GM19240 (cell line): ENCODE results near the gene CFAP74.
"Not testable (repeated sequence)": the region's sequence is repeated elsewhere in the genome, so short reads cannot be mapped to it uniquely, and the experiment has no call there.

Experiments
- DNase-seq: peaks from one replicate; pipeline ENCODE4 v3.0.0; 2011; ENCODE audit warnings: low spot score; ENCODE audit not compliant: insufficient read length

Gene CFAP74

GRCh38 chr1:1954831-1955441, 48.6 kb downstream of the CFAP74 start:
- no peak for DNase-seq

- no peak for DNase-seq
Measured at GRCh38 chr1:1954015-1954414, 49.6 kb downstream of the CFAP74 start.

GRCh38 chr1:1950940-1951339, 52.6 kb downstream of the CFAP74 start:
- DNase-seq = no peak

- DNase-seq = no peak
Measured at GRCh38 chr1:1948783-1949182, 54.8 kb downstream of the CFAP74 start.

GRCh38 chr1:1947493-1947892, 56.1 kb downstream of the CFAP74 start:
- DNase-seq = no peak

- DNase-seq = no peak
Measured at GRCh38 chr1:1946540-1946939, 57.0 kb downstream of the CFAP74 start.

- no peak for DNase-seq
Measured at GRCh38 chr1:1945782-1946393, 57.7 kb downstream of the CFAP74 start.

GRCh38 chr1:1943834-1944570, 59.6 kb downstream of the CFAP74 start:
- DNase-seq = no peak

DNA sequence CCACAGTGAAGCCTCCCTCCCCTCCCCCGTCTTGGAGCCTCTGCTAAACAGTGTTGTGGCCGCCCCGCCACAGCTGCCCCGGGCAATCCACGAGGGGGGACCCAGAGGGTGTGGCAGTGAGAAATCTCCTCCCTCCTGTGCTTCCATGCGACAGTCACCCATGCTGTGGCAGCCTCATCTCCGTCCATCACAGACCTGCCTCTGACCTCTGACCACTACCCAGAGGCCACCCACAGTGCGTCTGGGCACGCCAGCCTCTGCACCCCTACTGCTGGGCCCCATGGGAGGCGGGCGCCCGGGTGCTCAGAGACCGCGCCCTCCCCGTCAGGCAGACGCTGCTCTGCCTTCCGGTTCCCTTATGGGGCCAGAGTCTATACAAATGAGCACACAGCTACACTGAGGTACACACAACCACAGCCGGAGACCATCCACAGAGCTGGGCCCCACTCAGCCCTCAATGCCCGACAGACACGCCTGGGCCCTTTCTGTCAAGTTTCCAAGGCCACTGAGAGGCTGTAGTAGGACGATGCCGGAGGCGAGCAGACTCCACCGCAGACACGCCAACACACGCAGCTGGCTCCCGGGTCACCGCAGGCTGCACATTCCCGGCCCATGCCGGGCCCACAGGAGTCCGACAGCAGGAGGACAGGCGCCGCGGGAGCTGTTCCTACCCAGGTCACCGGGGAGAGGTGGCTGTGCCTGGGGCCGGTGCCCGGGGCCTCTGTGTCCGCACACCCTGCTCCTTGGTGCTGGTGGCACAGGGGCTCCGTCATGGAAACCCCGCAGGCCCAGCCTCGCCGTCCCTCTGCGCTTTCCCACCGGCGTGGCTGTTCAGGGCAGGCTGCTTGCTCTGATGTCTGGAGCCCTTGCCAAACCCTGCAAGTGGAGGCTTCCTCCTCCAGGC, 60.6 kb downstream of the CFAP74 start:
- DNase-seq = no peak

DNA sequence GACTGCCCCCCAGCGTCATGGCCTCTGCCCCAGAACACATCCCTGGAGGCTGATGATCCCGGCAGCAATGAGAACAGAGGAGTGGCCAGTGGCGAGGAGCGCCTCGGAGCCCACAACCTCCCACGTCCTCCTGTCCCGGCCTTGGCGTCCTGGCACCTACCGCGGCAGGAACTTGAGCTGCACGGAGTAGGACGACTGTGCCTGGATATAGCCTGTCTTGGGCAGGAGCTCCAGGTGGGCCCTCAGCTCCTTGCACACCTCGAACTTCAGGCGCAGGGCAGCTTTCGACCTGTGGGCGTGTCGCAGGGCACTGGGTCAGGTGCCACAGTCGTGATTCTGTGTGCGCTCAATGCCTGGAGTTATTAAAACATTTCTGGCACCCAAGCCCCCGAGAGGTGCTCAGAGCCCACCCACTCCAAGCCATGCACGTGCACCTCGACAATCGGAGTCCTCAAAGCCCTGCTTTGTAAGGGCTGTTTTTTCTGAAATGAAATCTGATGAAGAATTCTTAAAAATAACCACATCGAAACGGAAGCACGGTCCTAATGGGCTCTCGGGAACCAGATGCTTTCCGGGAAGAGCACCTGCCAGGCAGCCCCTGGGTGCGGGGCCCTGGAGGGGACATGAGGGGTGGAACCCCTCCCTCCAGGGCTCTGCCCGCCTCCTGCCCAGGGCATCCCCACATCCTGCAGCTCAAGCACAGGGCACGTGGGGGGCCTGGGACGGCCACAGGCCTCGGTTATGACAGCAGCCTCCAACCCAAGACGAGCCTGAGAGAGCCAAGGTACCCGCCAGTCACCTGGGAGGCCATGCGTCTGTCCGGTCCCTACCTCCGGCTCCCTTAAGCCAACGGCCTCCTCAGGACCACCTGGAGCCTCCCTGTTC, 61.5 kb downstream of the CFAP74 start:
- DNase-seq = no peak

DNA sequence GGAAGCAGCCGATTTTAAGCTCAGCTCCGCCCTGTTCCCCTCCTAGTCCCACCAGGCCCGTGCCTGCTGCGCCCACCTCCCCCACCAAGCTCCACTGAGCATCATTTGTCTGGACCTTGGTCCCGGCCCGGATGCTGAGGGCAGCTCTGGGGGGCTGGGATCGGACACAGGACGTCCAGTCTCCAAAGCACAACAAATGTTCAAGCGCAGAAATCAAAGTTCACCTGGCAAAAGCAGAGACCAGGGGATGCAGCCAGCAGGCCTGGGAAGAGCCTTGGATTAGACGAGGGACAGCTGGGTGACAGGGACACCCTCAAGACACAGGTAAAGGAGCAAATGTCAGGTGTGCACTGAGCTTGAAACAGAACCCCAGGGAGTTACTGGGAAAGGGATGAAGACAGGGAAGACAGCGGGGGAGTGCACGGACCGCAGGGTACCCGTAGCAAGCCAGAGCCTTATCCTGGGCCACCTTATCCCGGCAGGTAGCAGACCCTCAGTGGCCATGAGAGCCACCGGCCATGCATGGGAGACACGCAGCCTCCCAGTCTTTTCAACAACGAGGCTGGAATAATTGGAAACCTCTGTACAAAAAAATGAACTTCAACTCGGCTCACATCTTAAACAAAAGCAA, 62.3 kb downstream of the CFAP74 start:
- no peak for DNase-seq

GRCh38 chr1:1940123-1940425, 63.5 kb downstream of the CFAP74 start:
- DNase-seq = no peak

GRCh38 chr1:1939296-1940122, 64.1 kb downstream of the CFAP74 start:
- DNase-seq = no peak

DNA sequence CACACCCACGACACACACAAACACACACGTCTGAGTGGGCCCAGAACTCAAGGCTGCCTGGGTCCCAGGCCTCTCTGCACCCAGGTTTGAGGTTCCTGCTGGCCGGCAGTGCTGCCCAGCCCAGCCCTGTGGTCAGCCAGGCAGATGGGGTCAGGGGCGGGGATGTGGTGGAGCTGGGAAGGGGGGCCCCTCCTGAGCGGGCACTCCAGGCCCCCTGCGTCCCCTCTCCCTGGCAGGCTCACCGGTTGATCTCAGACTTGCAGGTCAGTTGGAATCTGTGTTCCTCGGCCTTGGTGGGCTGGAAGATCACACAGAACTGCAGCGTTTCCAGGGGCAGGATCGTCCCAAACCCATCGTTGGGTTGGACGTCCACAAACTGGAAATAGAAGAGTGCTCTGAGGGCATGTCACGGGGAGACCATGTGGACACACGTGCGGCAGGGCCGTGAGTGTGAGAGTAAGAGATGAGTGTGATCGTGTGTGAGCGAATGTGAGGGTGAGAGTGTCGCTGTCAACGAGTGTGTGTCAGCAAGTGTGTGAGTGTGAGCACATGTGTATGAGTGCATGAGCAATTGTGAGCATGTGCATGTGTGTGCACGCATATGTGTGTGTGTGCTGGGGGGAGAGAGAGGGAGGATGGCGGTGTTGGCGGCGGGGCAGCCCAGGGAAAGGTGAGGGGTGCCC, 64.8 kb downstream of the CFAP74 start:
- no peak for DNase-seq

- no peak for DNase-seq
Measured at GRCh38 chr1:1938276-1938573, 65.4 kb downstream of the CFAP74 start.

- no peak for DNase-seq
Measured at GRCh38 chr1:1937549-1938275, 65.9 kb downstream of the CFAP74 start.

- DNase-seq = no peak
Measured at GRCh38 chr1:1937061-1937460, 66.5 kb downstream of the CFAP74 start.

DNA sequence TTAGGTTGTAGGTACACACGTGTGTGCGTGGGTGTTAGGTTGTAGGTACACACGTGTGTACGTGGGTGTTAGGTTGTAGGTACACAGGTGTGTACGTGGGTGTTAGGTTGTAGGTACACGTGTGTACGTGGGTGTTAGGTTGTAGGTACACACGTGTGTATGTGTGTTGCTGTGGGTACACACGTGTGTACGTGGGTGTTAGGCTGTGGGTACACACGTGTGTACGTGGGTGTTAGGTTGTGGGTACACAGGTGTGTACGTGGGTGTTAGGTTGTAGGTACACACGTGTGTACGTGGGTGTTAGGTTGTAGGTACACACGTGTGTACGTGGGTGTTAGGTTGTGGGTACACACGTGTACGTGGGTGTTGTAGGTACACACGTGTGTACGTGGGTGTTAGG, 68.7 kb downstream of the CFAP74 start:
- not testable (repeated sequence) for DNase-seq
